SH-SY5Y (cell line): ENCODE measurements around the gene TNFAIP3.

Experiments used
- GATA2 ChIP-seq: IDR thresholded peaks from 2 replicates; pipeline ENCODE4 v1.6.1; 2011; ENCODE audit warnings: mild to moderate bottlenecking, low read depth, low read length
- GATA3 ChIP-seq: IDR thresholded peaks from 2 replicates; pipeline ENCODE4 v1.6.1; 2011; ENCODE audit warnings: low read depth, mild to moderate bottlenecking, low read length, moderate library complexity

- TF ChIP-seq GATA3 (no peak), GATA2 (no peak)
Observed at GRCh38 chr6:137827411-137827940, 39.6 kb upstream of the TNFAIP3 start.
